SU-DHL-6 (cell line): Measurements from ENCODE around the gene GPR84.

ENCODE experiments used
- H2AFZ ChIP-seq: fragments of 200-600 bp; sonication (generic); 2 replicates; pipeline ENCODE4 v1.6.1; 2014; ENCODE audit warnings: low read depth, mild to moderate bottlenecking, moderate library complexity, mixed read lengths, antibody characterized with exemption, low read length; ENCODE audit not compliant: severe bottlenecking
- H3F3A ChIP-seq: fragments of 200-600 bp; shearing (Covaris generic); 2 replicates; pipeline ENCODE4 v1.6.0; 2016; ENCODE audit warnings: antibody characterized with exemption, mild to moderate bottlenecking; ENCODE audit not compliant: insufficient read depth
- H3K27ac ChIP-seq: fragments of 200-600 bp; sonication (generic); 2 replicates; pipeline ENCODE4 v1.5.1; 2016; ENCODE audit warnings: low read depth, mild to moderate bottlenecking, low read length, moderate library complexity, mixed read lengths
- H3K27me3 ChIP-seq: fragments of 200-600 bp; sonication (generic), shearing (Covaris generic); 2 replicates; pipeline ENCODE4 v1.6.0; 2014; ENCODE audit warnings: mild to moderate bottlenecking, low read length
- H3K36me3 ChIP-seq: fragments of 200-600 bp; sonication (generic); 2 replicates; pipeline ENCODE4 v1.6.1; 2014; ENCODE audit warnings: mild to moderate bottlenecking, low read length, mixed read lengths
- H3K4me2 ChIP-seq: fragments of 300-600, 200-600 bp; shearing (Covaris generic), sonication (generic); 2 replicates; pipeline ENCODE4 v1.6.0; 2014; ENCODE audit warnings: low read length, low read depth, mild to moderate bottlenecking; ENCODE audit not compliant: poor library complexity, severe bottlenecking
- H3K4me3 ChIP-seq: fragments of 200-600 bp; sonication (generic); 2 replicates; pipeline ENCODE4 v1.5.1; 2014; ENCODE audit warnings: antibody characterized with exemption, low read length, mild to moderate bottlenecking, mixed read lengths; ENCODE audit not compliant: insufficient read depth, poor library complexity, severe bottlenecking
- H3K79me2 ChIP-seq: fragments of 200-600 bp; sonication (generic); 2 replicates; pipeline ENCODE4 v1.6.1; 2014; ENCODE audit warnings: mild to moderate bottlenecking, low read length, moderate library complexity; ENCODE audit not compliant: insufficient read depth
- H3K9ac ChIP-seq: fragments of 200-600 bp; sonication (generic); 2 replicates; pipeline ENCODE4 v1.7.0; 2014; ENCODE audit warnings: mild to moderate bottlenecking, low read length
- H3K9me2 ChIP-seq: fragments of 200-600 bp; sonication (generic); replicated peaks from 2 replicates; pipeline ENCODE4 v1.6.1; 2014; ENCODE audit warnings: low read length; ENCODE audit not compliant: insufficient read depth
- H3K9me3 ChIP-seq: fragments of 200-600 bp; sonication (generic); 2 replicates; pipeline ENCODE4 v1.6.1; 2014; ENCODE audit warnings: low read length, mixed read lengths; ENCODE audit not compliant: insufficient read depth
- H4K20me1 ChIP-seq: fragments of 200-600 bp; sonication (generic); 2 replicates; pipeline ENCODE4 v1.6.1; 2014; ENCODE audit warnings: low read depth, mild to moderate bottlenecking, antibody characterized with exemption, low read length, moderate library complexity, mixed read lengths
- EZH2phosphoT487 ChIP-seq: fragments of 200-600 bp; sonication (generic), shearing (Covaris generic); conservative IDR thresholded peaks from 2 replicates; pipeline ENCODE4 v1.6.1; 2018; ENCODE audit warnings: mild to moderate bottlenecking, antibody characterized with exemption, low read length, moderate library complexity, mixed read lengths
- TF ChIP-seq, protein P1 (sequence below): fragments of 200-600 bp; sonication (generic); IDR thresholded peaks from one replicate; pipeline ENCODE4 v1.5.1; 2017; ENCODE audit warnings: antibody characterized with exemption, mild to moderate bottlenecking, low read length, moderate library complexity; ENCODE audit not compliant: insufficient read depth, poor library complexity, severe bottlenecking

The GPR84 gene

GRCh38 chr12:54363618-54364017 lies 668 bp downstream of the GPR84 start:
- H3K9ac ChIP-seq, result no peak overlapping the region
- H3K79me2 ChIP-seq, result no peaks in the 10 kb centered on the region
- TF ChIP-seq EZH2phosphoT487, result no peak
- TF ChIP-seq, protein P1, sequence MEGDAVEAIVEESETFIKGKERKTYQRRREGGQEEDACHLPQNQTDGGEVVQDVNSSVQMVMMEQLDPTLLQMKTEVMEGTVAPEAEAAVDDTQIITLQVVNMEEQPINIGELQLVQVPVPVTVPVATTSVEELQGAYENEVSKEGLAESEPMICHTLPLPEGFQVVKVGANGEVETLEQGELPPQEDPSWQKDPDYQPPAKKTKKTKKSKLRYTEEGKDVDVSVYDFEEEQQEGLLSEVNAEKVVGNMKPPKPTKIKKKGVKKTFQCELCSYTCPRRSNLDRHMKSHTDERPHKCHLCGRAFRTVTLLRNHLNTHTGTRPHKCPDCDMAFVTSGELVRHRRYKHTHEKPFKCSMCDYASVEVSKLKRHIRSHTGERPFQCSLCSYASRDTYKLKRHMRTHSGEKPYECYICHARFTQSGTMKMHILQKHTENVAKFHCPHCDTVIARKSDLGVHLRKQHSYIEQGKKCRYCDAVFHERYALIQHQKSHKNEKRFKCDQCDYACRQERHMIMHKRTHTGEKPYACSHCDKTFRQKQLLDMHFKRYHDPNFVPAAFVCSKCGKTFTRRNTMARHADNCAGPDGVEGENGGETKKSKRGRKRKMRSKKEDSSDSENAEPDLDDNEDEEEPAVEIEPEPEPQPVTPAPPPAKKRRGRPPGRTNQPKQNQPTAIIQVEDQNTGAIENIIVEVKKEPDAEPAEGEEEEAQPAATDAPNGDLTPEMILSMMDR, result no peak
- H3K4me3 ChIP-seq, result no peak overlapping the region
- no peaks in the 10 kb centered on the region for H3K9me3 ChIP-seq
- no peaks in the 10 kb centered on the region for H3K27me3 ChIP-seq
- H4K20me1 ChIP-seq, result no peaks in the 10 kb centered on the region
- peaks cover 12% of the 10 kb centered on the region for H3F3A ChIP-seq
- H3K36me3 ChIP-seq, result no peaks in the 10 kb centered on the region
- no peak overlapping the region for H3K4me2 ChIP-seq
- H3K27ac ChIP-seq, result no peak overlapping the region
- H2AFZ ChIP-seq, result no peak overlapping the region
- H3K9me2 ChIP-seq, result no peaks in the 10 kb centered on the region

DNA sequence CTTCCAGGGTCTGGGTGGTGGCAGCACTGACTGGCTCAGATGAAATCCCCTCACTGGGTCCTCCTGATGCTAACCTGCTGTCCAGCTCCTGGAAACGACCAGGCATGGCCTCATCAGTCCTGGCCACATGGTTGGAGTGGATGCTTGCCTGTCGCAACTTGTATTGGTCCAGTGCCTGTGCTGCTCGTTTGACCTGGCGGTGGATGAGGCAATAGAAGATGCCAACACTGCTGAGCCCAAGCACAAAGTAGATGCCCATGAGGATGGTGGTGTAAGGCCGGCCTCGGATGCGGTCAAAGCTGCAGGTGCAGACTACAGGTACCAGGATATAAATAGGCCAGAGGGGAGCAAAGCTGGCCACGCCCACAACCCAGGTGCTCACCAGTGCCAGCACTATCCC lies 1.2 kb downstream of the GPR84 start:
- H2AFZ ChIP-seq, result no peak overlapping the region
- no peak for TF ChIP-seq EZH2phosphoT487
- TF ChIP-seq, protein P1, result no peak
- H4K20me1 ChIP-seq, result no peaks in the 10 kb centered on the region
- no peak overlapping the region for H3K4me2 ChIP-seq
- H3K27ac ChIP-seq, result no peak overlapping the region
- H3K79me2 ChIP-seq, result no peaks in the 10 kb centered on the region
- H3K9me3 ChIP-seq, result no peaks in the 10 kb centered on the region
- H3K27me3 ChIP-seq, result no peaks in the 10 kb centered on the region
- H3F3A ChIP-seq, result peaks cover 12% of the 10 kb centered on the region
- no peaks in the 10 kb centered on the region for H3K9me2 ChIP-seq
- H3K4me3 ChIP-seq, result no peak overlapping the region
- no peak overlapping the region for H3K9ac ChIP-seq
- no peaks in the 10 kb centered on the region for H3K36me3 ChIP-seq

GRCh38 chr12:54360717-54361456 lies 3.4 kb downstream of the GPR84 start:
- Histone ChIP-seq H3K9me3 (no peaks in the 10 kb centered on the region), H3K9ac (no peak overlapping the region), H3K27me3 (no peaks in the 10 kb centered on the region), H3K79me2 (no peaks in the 10 kb centered on the region), H3K4me3 (no peak overlapping the region), H3F3A (peaks cover 14% of the 10 kb centered on the region), H3K36me3 (no peaks in the 10 kb centered on the region), H3K9me2 (no peaks in the 10 kb centered on the region), H4K20me1 (no peaks in the 10 kb centered on the region), H3K4me2 (no peak overlapping the region), H2AFZ (no peak overlapping the region), H3K27ac (peak overlapping the region; percentile 14; the same call in 1 of the 2 replicates)
- no peak for TF ChIP-seq EZH2phosphoT487
- TF ChIP-seq, protein P1, result no peak
